Suprapubic skin (tissue), 4 donors: ENCODE measurements around the gene EYS.

ENCODE experiments used
- EP300 ChIP-seq: sonication (generic); formaldehyde crosslinking; IDR thresholded peaks from one replicate; pipeline ENCODE4 v1.6.1; 2017; ENCODE audit warnings: antibody characterized with exemption
- POLR2A ChIP-seq, 2 donors: fragments of 450-650 bp; IDR thresholded peaks; one replicate each; pipeline ENCODE4 v1.6.1; 2017; ENCODE audit warnings: antibody characterized with exemption in 2 of 2, mild to moderate bottlenecking in 2 of 2, moderate library complexity in 2 of 2
- POLR2AphosphoS5 ChIP-seq, 3 donors: sonication (generic); formaldehyde crosslinking; IDR thresholded peaks; one replicate each; pipeline ENCODE4 v1.6.1; 2017; ENCODE audit warnings: antibody characterized with exemption in 3 of 3
- TF ChIP-seq, protein P1 (sequence below), 2 donors: fragments of 200-600 bp in 1 of 2; fragments of 450-650 bp in 1 of 2; sonication (generic) in 1 of 2; IDR thresholded peaks; one replicate each; pipeline ENCODE4 v1.5.1; 2016 to 2019; ENCODE audit warnings: antibody characterized with exemption in 2 of 2, mild to moderate bottlenecking in 1 of 2, moderate library complexity in 1 of 2

DNA sequence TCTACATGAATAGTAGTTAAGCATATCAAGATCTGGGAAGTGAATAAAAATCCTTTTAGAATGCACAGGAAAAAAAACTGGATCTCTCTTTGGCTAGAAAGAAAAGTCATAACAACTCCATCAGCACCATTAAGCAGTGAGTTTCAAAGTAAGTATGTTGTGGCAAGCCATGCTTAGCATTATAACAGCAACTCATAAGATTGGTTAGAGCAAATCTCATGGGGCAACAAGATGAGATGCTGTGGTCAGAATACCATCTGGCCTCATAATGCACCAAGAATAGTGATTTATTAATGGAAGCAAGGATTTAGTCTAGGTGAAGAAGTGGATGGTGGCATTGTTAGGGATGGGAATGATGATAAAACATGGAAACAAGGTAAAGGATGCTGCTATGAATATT is 1912.0 kb downstream of the EYS start:
- TF ChIP-seq POLR2A (IDR thresholded peaks at IDR 0.05) (no peak), POLR2AphosphoS5 (IDR thresholded peaks at IDR 0.05) (no peak), EP300 (no peak)
- TF ChIP-seq, protein P1, sequence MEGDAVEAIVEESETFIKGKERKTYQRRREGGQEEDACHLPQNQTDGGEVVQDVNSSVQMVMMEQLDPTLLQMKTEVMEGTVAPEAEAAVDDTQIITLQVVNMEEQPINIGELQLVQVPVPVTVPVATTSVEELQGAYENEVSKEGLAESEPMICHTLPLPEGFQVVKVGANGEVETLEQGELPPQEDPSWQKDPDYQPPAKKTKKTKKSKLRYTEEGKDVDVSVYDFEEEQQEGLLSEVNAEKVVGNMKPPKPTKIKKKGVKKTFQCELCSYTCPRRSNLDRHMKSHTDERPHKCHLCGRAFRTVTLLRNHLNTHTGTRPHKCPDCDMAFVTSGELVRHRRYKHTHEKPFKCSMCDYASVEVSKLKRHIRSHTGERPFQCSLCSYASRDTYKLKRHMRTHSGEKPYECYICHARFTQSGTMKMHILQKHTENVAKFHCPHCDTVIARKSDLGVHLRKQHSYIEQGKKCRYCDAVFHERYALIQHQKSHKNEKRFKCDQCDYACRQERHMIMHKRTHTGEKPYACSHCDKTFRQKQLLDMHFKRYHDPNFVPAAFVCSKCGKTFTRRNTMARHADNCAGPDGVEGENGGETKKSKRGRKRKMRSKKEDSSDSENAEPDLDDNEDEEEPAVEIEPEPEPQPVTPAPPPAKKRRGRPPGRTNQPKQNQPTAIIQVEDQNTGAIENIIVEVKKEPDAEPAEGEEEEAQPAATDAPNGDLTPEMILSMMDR (IDR thresholded peaks at IDR 0.05): no peak
